Hematopoietic multipotent progenitor cell (in vitro differentiated cells): ENCODE measurements around the gene ENO1. TPM values are rescaled to one million over a fixed set of nuclear protein-coding genes. Genes with fewer than 3 reads are reported as not detected.
"Not testable (repeated sequence)": the region's sequence is repeated elsewhere in the genome, so short reads cannot be mapped to it uniquely, and the experiment has no call there.

Source experiments
- DNase-seq, 3 donors: peaks; one replicate each; pipeline ENCODE4 v3.0.0-alpha.2; 2011 to 2015; ENCODE audit warnings: low read depth in 2 of 3, low spot score in 2 of 3
- total RNA-seq: library from RNA; depleted of rRNA; stranded (reverse); fragments of >200 nt; gene quantifications from one replicate; pipeline ENCODE4 v1.2.3, GENCODE V29; 2012

The ENO1 gene
- total RNA-seq, 1 donor, result 1,354 TPM

DNA sequence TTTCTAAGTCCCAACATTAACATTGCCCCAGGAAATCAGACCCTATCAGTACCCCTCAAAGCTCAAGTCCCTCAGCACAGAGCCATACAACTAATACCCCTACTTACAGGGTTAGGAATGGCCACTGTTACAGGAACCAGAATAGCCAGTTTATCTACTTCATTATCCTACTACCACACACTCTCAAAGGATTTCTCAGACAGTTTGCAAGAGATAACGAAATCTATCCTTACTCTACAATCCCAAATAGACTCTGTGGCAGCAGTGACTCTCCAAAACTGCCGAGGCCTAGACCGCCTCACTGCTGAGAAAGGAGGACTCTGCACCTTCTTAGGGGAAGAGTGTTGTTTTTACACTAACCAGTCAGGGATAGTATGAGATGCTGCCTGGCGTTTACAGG is 19.0 kb upstream of the ENO1 start:
- not testable (repeated sequence) for DNase-seq

- DNase-seq, result not testable (repeated sequence)
Observed at GRCh38 chr1:8896775-8897174, 18.3 kb upstream of the ENO1 start.

GRCh38 chr1:8892026-8892425 is 13.5 kb upstream of the ENO1 start:
- no peak for DNase-seq

- DNase-seq, result no peak
Observed at GRCh38 chr1:8891401-8891800, 12.9 kb upstream of the ENO1 start.

DNA sequence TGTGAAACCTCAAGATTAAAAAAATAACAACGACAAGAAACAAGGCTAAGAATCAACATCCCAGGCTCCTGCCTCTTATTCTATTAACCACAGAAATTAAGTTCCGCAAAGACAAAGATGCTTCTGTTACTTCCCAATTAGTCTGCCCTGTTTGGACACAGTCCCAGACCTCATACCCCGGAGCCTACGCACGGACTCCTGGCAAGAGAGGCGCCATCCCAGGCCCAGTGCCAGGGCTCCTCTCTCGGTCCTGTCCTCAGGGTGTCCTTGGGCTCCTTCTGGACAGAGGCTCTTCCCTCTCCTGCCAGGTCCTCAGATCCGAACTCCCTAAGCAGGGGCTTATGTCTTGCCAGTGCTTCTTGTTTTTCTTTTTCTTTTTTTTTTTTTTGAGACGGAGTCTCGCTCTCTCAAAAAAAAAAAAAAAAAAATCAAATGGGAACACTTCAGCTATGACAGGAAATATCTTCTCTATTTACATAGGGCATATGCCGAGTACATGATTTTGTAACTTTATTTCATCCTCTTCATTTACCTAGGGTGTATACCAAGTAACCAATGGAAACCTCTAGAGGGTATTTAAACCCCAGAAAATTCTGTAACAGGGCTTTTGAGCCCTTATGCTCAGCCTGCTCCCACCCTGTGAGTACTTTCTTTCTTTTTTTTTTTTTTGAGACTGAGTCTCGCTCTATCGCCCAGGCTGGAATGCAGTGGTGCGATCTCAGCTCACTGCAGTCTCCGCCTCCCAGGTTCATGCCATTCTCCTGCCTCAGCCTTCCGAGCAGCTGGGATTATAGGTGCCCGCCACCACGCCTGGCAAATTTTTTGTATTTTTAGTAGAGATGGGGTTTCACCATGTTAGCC is 11.7 kb upstream of the ENO1 start:
- DNase-seq, result no peak

DNA sequence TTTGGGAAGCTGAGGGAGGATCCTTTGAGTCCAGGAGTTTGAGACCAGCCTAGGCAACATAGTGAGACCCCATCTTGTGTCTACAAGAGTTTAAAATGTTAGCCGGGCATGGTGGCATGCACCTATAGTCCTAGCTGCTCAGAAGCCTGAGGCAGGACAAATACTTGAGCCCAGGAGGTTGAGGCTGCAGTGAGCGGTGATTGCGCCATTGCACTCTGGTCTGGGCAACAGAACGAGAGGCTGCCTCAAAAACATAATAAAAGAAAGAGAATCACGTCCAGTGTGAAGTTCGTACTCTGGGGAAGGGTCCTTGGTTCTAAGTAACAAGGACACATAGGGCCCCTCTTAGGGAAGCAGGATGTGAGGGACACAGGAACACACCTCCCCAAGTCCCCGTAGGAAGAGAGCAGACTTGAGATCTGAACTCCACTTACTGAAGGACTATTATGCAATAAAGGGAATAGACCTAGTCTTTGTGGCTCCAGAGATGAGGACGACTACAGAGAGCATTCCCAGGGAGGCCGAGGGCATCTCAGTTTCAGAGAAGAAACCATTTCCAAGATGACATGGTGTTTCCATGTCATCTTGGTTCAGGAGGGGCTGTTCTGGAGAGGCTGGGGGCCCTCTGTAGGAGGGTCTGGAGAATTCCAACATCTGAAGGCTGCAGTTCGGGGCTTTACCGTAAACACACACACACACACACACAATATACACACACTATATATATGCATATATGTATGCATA is 10.8 kb upstream of the ENO1 start:
- DNase-seq, result no peak

- DNase-seq, result no peak
Observed at GRCh38 chr1:8886589-8886988, 8.1 kb upstream of the ENO1 start.

DNA sequence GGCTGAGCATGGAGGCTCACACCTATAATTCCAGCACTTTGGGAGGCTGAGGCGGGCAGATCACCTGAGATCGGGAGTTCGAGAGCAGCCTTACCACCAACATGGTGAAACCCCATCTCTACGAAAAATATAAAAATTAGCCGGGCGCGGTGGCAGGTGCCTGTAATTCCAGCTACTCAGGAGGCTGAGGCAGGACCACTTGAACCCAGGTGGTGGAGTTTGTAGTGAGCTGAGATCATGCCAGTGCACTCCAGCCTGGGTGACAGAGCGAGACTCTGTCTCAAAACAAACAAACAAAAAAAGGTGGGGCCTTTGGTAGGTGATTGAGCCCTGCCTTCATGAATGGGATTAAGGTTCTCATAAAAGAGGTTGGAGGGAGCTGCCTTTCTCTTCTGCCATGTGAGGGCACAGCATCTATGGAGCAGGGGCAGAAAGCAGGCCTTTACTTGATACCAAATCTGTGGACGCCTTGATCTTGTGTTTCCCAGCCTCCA is 7.6 kb upstream of the ENO1 start:
- not testable (repeated sequence) for DNase-seq

DNA sequence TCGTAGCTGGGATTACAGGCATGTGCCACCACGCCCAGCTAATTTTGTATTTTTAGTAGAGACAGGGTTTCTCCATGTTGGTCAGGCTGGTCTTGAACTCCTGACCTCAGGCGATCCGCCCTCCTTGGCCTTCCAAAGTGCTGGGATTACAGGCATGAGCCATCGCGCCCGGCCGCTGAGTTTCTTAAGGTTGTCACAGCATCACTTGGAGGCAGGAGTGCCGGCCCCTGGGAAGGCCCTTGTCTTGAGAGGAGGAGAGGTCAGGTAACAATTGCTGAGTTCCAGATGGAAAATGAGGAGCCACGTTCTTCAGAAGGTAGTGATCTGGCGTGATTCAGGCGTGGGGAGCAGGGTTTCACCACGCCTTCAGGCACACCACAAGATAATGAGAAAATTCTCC is 5.6 kb upstream of the ENO1 start:
- not testable (repeated sequence) for DNase-seq

- no peak for DNase-seq
Observed at GRCh38 chr1:8883491-8883890, 5.0 kb upstream of the ENO1 start.

- DNase-seq, result peak in 2 of 3 donors; percentile 82 to 87
Observed at GRCh38 chr1:8879922-8880676, 1.6 kb upstream of the ENO1 start.

- no peak for DNase-seq
Observed at GRCh38 chr1:8879464-8879921, 1.0 kb upstream of the ENO1 start.

DNA sequence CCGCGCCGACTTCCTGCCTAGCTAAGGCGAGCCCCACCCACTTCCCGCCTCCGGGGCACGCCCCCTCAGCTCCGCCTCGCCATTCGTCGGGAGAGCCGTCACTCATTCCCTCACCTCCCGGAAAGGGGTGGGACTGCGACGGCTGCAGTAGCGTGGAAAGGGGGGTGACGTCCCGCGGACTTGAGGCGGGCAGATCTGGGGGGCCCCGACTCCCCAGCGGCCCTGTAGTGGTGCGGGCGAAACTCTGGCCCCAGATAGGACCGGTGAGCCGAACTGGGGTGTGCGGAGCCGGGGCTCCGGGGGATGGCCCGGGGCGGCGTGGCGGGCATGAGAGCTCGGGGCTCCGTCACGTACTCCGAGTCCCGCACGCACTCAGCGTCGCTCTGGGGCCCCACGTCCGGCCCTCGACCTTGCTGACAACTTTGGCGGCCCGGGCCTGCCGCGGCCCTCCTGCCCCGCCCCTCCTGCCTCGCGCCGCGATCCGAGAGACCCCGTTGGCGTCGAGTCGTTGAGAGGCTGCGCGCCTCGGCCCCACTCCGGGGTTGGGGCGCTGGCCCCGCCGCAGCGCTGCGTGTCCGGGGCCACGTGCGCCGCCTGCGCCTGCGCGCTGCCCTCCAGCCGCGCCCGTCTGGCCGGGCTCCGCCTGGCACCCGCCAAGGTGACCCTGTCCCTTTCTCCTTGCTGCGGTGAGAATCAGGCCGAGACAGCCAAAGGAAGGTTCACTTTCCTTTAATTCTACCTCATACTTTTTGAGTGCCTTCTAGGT is 395 bp upstream of the ENO1 start:
- DNase-seq, result peak; percentile 96 to 99 (median 97)

DNA sequence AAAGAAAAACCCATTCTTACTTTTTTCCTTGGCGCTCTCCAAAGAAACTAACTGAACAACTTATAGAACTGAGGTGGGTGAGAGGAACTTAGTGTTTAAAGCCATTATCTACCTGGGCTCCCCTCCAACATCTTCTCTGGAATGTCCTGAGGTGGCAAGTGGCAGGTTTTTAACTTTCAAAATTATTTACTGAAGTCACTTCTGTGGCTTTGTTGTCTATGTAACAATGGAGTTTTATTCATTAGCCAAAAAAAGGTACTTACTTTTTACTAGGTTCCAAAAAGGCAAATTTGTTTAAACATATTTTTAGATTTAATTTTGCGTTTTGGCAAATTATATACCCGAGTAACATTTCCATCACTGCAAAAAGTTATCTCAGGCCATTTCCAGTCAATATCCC is 2.4 kb downstream of the ENO1 start:
- no peak for DNase-seq

DNA sequence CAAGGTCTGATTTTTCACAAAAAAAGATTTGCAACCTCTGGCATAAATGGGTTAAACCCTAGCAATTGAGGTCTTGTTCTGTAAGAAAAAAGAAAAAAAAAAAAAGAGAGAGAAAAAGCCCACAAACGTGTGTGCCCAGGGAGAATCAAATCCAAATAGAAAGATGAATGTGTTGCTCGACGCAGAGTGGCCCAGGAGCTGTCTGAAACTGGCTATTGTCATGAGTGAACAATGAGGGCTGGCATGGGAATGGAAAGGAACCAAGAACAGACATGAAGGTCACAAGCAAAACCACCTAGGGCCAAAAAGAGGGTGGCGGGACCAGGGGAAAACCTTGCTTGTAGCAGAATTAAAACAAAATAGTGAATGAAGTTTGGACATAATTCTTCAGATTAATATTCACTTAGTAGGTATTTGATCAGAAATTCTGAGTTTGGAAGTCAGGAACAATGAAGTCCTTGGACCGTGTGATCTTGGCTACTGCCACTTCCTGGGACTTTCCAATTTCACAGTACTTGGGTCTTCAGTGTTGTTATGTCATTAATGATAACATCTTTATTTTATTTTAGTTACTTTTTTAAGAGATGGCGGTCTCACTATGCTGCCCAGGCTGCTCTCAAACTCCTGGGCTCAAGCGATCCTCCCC is 3.1 kb downstream of the ENO1 start:
- no peak for DNase-seq

DNA sequence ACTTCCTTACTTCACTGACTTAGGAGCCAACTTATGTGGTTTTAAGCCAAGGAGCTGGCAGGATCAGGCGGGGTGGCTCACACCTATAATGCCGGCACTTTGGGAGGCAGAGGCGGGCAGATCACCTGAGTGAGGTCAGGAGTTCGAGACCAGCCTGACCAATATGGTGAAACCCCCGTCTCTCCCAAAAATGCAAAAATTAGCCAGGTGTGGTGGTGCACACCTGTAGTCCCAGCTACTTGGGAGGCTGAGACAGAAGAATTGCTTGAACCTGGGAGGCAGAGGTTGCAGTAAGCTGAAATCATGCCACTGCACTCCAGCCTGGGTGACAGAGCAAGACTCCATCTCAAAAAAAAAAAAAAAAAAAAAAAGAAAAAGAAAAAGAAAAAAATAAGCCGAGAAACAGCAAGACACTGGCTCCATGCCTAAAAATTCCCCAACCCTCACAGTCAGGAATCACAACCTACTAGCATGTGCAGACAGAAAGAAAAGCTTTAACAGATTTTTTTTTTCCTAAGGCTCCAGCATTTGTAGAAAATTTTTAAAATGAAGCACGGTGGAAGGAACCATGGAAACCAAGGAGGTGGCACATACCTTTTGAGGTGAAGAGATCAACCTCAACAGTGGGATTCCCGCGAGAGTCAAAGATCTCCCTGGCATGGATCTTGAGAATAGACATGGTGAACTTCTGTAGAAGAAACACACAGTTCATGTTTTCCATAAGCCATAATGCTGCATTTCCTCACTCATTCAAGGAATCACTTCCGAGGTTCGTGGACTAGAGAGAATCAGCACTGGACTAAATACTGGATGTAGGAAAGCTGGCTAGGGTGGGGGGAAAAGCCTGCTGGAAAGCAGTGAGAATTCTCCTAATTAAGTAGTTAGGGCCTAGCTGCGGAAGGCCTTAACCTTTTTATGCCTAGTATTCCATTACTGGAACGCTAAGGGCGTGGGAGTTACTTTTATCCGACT is 4.0 kb downstream of the ENO1 start:
- no peak for DNase-seq

DNA sequence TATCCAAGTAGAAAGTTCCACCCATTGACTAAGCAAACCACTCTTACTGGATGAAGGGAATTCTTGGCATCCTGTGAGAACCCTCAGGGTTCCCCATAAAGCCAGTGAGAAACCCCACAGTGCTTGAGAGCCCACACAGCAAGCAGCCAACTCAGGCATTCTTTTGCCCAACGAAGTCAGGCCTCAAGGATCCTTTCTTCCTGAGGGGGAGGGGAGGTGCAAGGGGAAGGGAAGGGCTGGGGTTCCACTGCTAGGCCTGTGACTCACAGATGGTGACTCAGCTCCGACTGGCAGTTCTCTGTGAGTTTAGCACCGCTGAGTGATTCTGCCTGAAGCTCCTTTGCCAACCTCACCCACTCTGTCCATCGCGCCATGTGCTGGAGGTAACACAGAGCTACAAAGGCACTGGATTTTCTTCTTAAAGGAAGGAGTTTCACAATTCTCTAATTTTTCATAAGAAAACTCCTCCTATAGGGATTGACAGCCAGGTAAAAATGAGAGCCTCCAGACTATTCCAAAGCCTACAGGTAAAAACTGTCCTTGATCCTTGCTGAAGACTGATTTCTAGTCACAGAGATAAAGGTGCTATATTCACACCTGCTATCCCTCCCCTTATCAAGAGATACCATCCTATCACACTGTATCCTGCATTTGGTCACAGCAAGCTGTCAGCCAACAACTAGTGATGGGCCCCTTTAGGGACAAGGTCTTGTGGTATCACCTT is 4.8 kb downstream of the ENO1 start:
- peak in 2 of 3 donors; percentile 86 to 93 for DNase-seq

DNA sequence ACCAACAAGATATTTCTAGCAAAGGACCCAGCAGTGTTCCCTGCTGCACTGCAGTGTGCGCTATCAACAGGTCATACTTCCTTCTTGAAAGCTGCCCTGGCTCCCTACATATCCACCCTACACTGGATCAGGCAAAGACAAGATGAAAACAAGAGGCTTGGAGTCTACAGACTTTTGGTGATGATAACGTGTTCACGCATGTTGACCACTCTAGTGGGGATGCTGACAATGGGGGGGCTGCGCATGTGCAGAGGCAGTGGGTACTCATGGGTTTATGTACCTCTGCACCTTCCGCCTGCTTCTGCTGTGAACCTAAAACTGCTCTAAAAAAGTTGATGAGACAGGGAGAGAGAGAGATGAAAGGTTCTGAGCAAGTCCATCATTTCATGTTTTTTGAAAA is 5.5 kb downstream of the ENO1 start:
- no peak for DNase-seq
